H9 (cell line): ENCODE measurements around the gene BBS12. TPM values are rescaled to one million over a fixed set of nuclear protein-coding genes. Genes with fewer than 3 reads are reported as not detected.

Source experiments
- DNase-seq: peaks from one replicate; pipeline ENCODE4 v3.0.0-alpha.2; 2017
- H2AFZ ChIP-seq: one replicate; pipeline ENCODE4 v1.6.1; 2013; ENCODE audit warnings: mild to moderate bottlenecking, low read length, control low read depth, moderate library complexity
- H2AK5ac ChIP-seq: 2 replicates; pipeline ENCODE4 v1.6.1; 2013; ENCODE audit warnings: low read length, control low read depth, mixed read lengths; ENCODE audit not compliant: insufficient read length
- H2BK120ac ChIP-seq: one replicate; pipeline ENCODE4 v1.6.1; 2013; ENCODE audit warnings: low read depth, mild to moderate bottlenecking, low read length, control low read depth, inconsistent platforms; ENCODE audit not compliant: poor library complexity, severe bottlenecking
- H2BK12ac ChIP-seq: 2 replicates; pipeline ENCODE4 v1.6.1; 2013; ENCODE audit warnings: low read length, control low read depth, mixed read lengths, low read depth; ENCODE audit not compliant: insufficient read length
- H2BK15ac ChIP-seq: 2 replicates; pipeline ENCODE4 v1.6.1; 2013; ENCODE audit warnings: low read depth, low read length, control low read depth
- H2BK20ac ChIP-seq: one replicate; pipeline ENCODE4 v1.6.1; 2013; ENCODE audit warnings: low read depth, mild to moderate bottlenecking, low read length, control low read depth, inconsistent platforms; ENCODE audit not compliant: poor library complexity, severe bottlenecking
- H2BK5ac ChIP-seq: 2 replicates; pipeline ENCODE4 v1.6.1; 2013; ENCODE audit warnings: low read length, control low read depth, mixed read lengths; ENCODE audit not compliant: insufficient read length
- H3K14ac ChIP-seq: 2 replicates; pipeline ENCODE4 v1.6.1; 2013; ENCODE audit warnings: low read length, control low read depth; ENCODE audit not compliant: insufficient read depth
- H3K18ac ChIP-seq: 2 replicates; pipeline ENCODE4 v1.6.1; 2013; ENCODE audit warnings: low read depth, mild to moderate bottlenecking, mixed read lengths, low read length, control low read depth; ENCODE audit not compliant: insufficient read length
- H3K23ac ChIP-seq: 2 replicates; pipeline ENCODE4 v1.6.1; 2013; ENCODE audit warnings: low read length, control low read depth, mixed read lengths, low read depth; ENCODE audit not compliant: insufficient read length
- H3K23me2 ChIP-seq: 2 replicates; pipeline ENCODE4 v1.6.1; 2013; ENCODE audit warnings: low read depth, mild to moderate bottlenecking, mixed read lengths, low read length, control low read depth; ENCODE audit not compliant: insufficient read length, poor library complexity, severe bottlenecking
- H3K27ac ChIP-seq: 2 replicates; pipeline ENCODE4 v1.5.1; 2013; ENCODE audit warnings: low read length, control low read depth, mixed read lengths, low read depth; ENCODE audit not compliant: insufficient read length
- H3K27me3 ChIP-seq: 2 replicates; pipeline ENCODE4 v1.6.1; 2013; ENCODE audit warnings: low read length, control low read depth, inconsistent platforms; ENCODE audit not compliant: insufficient read depth
- H3K4ac ChIP-seq: 2 replicates; pipeline ENCODE4 v1.6.1; 2013; ENCODE audit warnings: low read depth, mild to moderate bottlenecking, control low read depth, inconsistent platforms, low read length, moderate library complexity
- H3K4me1 ChIP-seq: 2 replicates; pipeline ENCODE4 v1.6.1; 2013; ENCODE audit warnings: low read length, control low read depth, inconsistent platforms; ENCODE audit not compliant: insufficient read depth
- H3K4me2 ChIP-seq: 2 replicates; pipeline ENCODE4 v1.6.1; 2013; ENCODE audit warnings: low read length, control low read depth, mixed read lengths; ENCODE audit not compliant: insufficient read length, insufficient read depth
- H3K56ac ChIP-seq: 2 replicates; pipeline ENCODE4 v1.6.1; 2013; ENCODE audit warnings: low read depth, mild to moderate bottlenecking, mixed read lengths, low read length, control low read depth; ENCODE audit not compliant: insufficient read length
- H3K79me1 ChIP-seq: 2 replicates; pipeline ENCODE4 v1.6.1; 2013; ENCODE audit warnings: low read depth, mild to moderate bottlenecking, moderate library complexity, low read length, control low read depth, inconsistent platforms; ENCODE audit not compliant: insufficient read depth, poor library complexity, severe bottlenecking
- H3K79me2 ChIP-seq: 2 replicates; pipeline ENCODE4 v1.6.1; 2013; ENCODE audit warnings: low read length, control low read depth, inconsistent platforms; ENCODE audit not compliant: insufficient read depth
- H3K9ac ChIP-seq: 2 replicates; pipeline ENCODE4 v1.6.1; 2013; ENCODE audit warnings: low read length, control low read depth, mixed read lengths; ENCODE audit not compliant: insufficient read length; ENCODE audit errors: extremely low read depth
- H3K9me3 ChIP-seq: one replicate; pipeline ENCODE4 v1.6.1; 2013; ENCODE audit warnings: low read depth, low read length, inconsistent platforms; ENCODE audit not compliant: control insufficient read depth
- H3T11ph ChIP-seq: one replicate; pipeline ENCODE4 v1.6.1; 2013; ENCODE audit warnings: mild to moderate bottlenecking, low read length, control low read depth, inconsistent platforms
- H4K20me1 ChIP-seq: one replicate; pipeline ENCODE4 v1.6.1; 2013; ENCODE audit not compliant: control insufficient read depth, insufficient read length, insufficient read depth
- H4K5ac ChIP-seq: 2 replicates; pipeline ENCODE4 v1.6.1; 2013; ENCODE audit warnings: low read depth, mild to moderate bottlenecking, mixed read lengths, low read length, control low read depth; ENCODE audit not compliant: insufficient read length
- H4K8ac ChIP-seq: replicated peaks from 2 replicates; pipeline ENCODE4 v1.6.1; 2013; ENCODE audit warnings: low read length, control low read depth, mixed read lengths, low read depth; ENCODE audit not compliant: insufficient read length
- H4K91ac ChIP-seq: 2 replicates; pipeline ENCODE4 v1.6.1; 2013; ENCODE audit warnings: low read depth, mild to moderate bottlenecking, moderate library complexity, mixed read lengths, low read length, control low read depth; ENCODE audit not compliant: insufficient read length
- H3K27ac Mint-ChIP-seq, 3 experiments: 2 replicates in 2 of 3; 3 replicates in 1 of 3; pipeline ENCODE4 v1.8.0; 2020 to 2021; ENCODE audit warnings: mixed read lengths in 3 of 3, mild to moderate bottlenecking in 1 of 3, moderate library complexity in 1 of 3
- H3K27me3 Mint-ChIP-seq: 2 replicates; pipeline ENCODE4 v1.8.0; 2021; ENCODE audit warnings: low read depth, mild to moderate bottlenecking, moderate library complexity, mixed read lengths
- H3K36me3 Mint-ChIP-seq, 3 experiments: 2 replicates in 2 of 3; 3 replicates in 1 of 3; pipeline ENCODE4 v1.8.0; 2020 to 2021; ENCODE audit warnings: low read depth in 3 of 3, mixed read lengths in 3 of 3; ENCODE audit not compliant: insufficient read depth in 1 of 3
- H3K4me1 Mint-ChIP-seq, 2 experiments: 2 replicates each; pipeline ENCODE4 v1.8.0; 2020; ENCODE audit warnings: mixed read lengths in 2 of 2
- H3K4me3 Mint-ChIP-seq, 2 experiments: 2 replicates in 1 of 2; 3 replicates in 1 of 2; pipeline ENCODE4 v1.8.0; 2020 to 2021; ENCODE audit warnings: mild to moderate bottlenecking in 2 of 2, mixed read lengths in 2 of 2, moderate library complexity in 1 of 2
- H3K9me3 Mint-ChIP-seq, 2 experiments: 2 replicates in 1 of 2; 3 replicates in 1 of 2; pipeline ENCODE4 v1.8.0; 2020; ENCODE audit warnings: mild to moderate bottlenecking in 2 of 2, mixed read lengths in 2 of 2, moderate library complexity in 1 of 2
- total RNA-seq: library from RNA; stranded (reverse); gene quantifications from 2 replicates; pipeline ENCODE4 v1.2.1, GENCODE V29; 2021
- TF ChIP-seq, protein P1 (sequence below): fragments of 200-600 bp; sonication (generic); conservative IDR thresholded peaks from 3 replicates; pipeline ENCODE4 v1.8.0; 2021; ENCODE audit warnings: antibody characterized with exemption, mild to moderate bottlenecking

The BBS12 gene
- total RNA-seq, 1 experiment from 2014 or later, result 1.2 TPM

DNA sequence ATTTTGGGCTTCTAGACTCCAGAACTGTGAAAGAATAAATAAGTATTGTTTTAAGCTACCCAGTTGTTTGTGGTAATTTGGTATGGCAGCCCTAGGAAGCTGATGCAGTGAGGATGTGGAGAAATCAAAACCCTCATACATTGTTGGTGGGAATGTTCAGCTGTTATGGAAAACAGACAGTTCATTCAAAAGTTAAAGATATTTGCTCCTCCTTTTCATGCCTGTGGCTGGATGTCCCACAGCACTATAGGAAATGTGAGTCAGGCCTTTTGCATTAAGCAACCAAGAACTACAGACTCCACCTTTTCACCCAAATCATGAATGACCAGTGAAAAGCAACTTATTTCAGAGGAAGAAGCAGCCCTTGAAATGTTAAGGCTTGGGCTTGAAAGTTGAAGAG lies 6.7 kb downstream of the BBS12 start:
- Histone ChIP-seq H2BK12ac (no peak overlapping the region), H2AK5ac (no peak overlapping the region), H4K20me1 (no peaks in the 10 kb centered on the region), H3T11ph (no peak overlapping the region), H3K9ac (no peak overlapping the region), H3K27ac (no peak overlapping the region), H3K14ac (no peak overlapping the region), H3K56ac (no peak overlapping the region), H2BK5ac (no peak overlapping the region), H3K4ac (no peak overlapping the region), H3K27me3 (no peaks in the 10 kb centered on the region), H2AFZ (no peak overlapping the region), H3K23me2 (no peaks in the 10 kb centered on the region), H4K5ac (no peak overlapping the region), H3K9me3 (no peaks in the 10 kb centered on the region), H3K79me1 (no peaks in the 10 kb centered on the region), H4K8ac (no peak overlapping the region), H2BK15ac (no peak overlapping the region), H3K4me1 (no peaks in the 10 kb centered on the region), H2BK120ac (no peak overlapping the region), H3K79me2 (no peaks in the 10 kb centered on the region), H3K18ac (no peak overlapping the region), H3K23ac (no peak overlapping the region), H2BK20ac (no peak overlapping the region), H4K91ac (no peak overlapping the region), H3K4me2 (no peak overlapping the region)
- Mint-ChIP-seq H3K36me3 (peaks cover 3 to 10% (median 9%) of the 10 kb centered on the region in 3 experiments; a peak in 4 of 7 replicates), H3K4me3 (no peak overlapping the region), H3K4me1 (peaks cover 0 to under 1% of the 10 kb centered on the region in 2 experiments; a peak in 2 of 4 replicates), H3K9me3 (peaks cover 4 to 7% of the 10 kb centered on the region in 2 experiments; a peak in 4 of 5 replicates), H3K27me3 (no peaks in the 10 kb centered on the region), H3K27ac (peak overlapping the region in 1 of 3 experiments; percentile 62; a peak in 1 of 7 replicates)
- TF ChIP-seq, protein P1, sequence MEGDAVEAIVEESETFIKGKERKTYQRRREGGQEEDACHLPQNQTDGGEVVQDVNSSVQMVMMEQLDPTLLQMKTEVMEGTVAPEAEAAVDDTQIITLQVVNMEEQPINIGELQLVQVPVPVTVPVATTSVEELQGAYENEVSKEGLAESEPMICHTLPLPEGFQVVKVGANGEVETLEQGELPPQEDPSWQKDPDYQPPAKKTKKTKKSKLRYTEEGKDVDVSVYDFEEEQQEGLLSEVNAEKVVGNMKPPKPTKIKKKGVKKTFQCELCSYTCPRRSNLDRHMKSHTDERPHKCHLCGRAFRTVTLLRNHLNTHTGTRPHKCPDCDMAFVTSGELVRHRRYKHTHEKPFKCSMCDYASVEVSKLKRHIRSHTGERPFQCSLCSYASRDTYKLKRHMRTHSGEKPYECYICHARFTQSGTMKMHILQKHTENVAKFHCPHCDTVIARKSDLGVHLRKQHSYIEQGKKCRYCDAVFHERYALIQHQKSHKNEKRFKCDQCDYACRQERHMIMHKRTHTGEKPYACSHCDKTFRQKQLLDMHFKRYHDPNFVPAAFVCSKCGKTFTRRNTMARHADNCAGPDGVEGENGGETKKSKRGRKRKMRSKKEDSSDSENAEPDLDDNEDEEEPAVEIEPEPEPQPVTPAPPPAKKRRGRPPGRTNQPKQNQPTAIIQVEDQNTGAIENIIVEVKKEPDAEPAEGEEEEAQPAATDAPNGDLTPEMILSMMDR, result no peak
- DNase-seq, result no peak
